HepG2 (cell line): ENCODE measurements around the gene KISS1. TPM values are rescaled to one million over a fixed set of nuclear protein-coding genes. Genes with fewer than 3 reads are reported as not detected.

ENCODE experiments used
- ATAC-seq: fragments of 200-7000 bp; cut with Tn5 transposase; 3 replicates; pipeline ENCODE4 v1.9.1; 2020; ENCODE audit warnings: mild to moderate bottlenecking, moderate library complexity
- BruUV-seq: library from RNA; stranded (reverse); fragments of 400-500 nt; replicated peaks from 2 replicates; lab custom pipeline; 2021; lab: Mats Ljungman, UMichigan
- CTCF ChIA-PET: fragments of 300-600 bp; formaldehyde crosslinking; extraction: SDS; loops from one replicate; lab custom pipeline; 2021; ENCODE audit warnings: low total read pairs, inconsistent platforms, low intra/inter-chr PET ratio; lab: Yijun Ruan, JAX
- POLR2A ChIA-PET: fragments of 350-600 bp; sonication (Branson Sonifier 250); formaldehyde crosslinking; loops from one replicate; lab custom pipeline; 2020; ENCODE audit warnings: antibody characterized with exemption, inconsistent platforms; lab: Yijun Ruan, JAX
- DNase-seq: peaks from one replicate; pipeline ENCODE4 v3.0.0-alpha.2; 2015; ENCODE audit warnings: low spot score
- FAIRE-seq: peaks from 3 replicates; lab custom pipeline; 2011; peaks lifted over from hg19 to GRCh38; lab: Jason Lieb, UNC
- H2AFZ ChIP-seq: one replicate; pipeline ENCODE4 v1.6.1; 2011; ENCODE audit warnings: low read length, inconsistent platforms
- H3K27ac ChIP-seq: fragments of 300-600 bp; 3 replicates; pipeline ENCODE4 v1.8.0; 2011; ENCODE audit warnings: mixed run types, mild to moderate bottlenecking, mixed read lengths, low read length, inconsistent platforms; ENCODE audit not compliant: insufficient read depth; ENCODE audit errors: extremely low read length
- H3K27me3 ChIP-seq, 2 experiments: fragments of 200-600 bp in 1 of 2; 2 replicates in 1 of 2; 3 replicates in 1 of 2; pipeline versions ENCODE4 v1.6.0 to v1.8.0; 2011; ENCODE audit warnings: low read length in 2 of 2, mild to moderate bottlenecking in 2 of 2, moderate library complexity in 2 of 2, inconsistent platforms in 1 of 2; ENCODE audit not compliant: insufficient read depth in 2 of 2, control insufficient read depth in 1 of 2
- H3K36me3 ChIP-seq, 2 experiments: fragments of 200-600 bp in 1 of 2; replicated peaks in 1 of 2; 2 replicates in 1 of 2; 3 replicates in 1 of 2; pipeline versions ENCODE4 v1.5.1 to v1.8.0; 2011; ENCODE audit warnings: low read length in 2 of 2, inconsistent platforms in 1 of 2; ENCODE audit not compliant: insufficient read depth in 2 of 2, control insufficient read depth in 1 of 2
- H3K4me1 ChIP-seq: 2 replicates; pipeline ENCODE4 v1.5.1; 2012; ENCODE audit warnings: low read length, inconsistent platforms; ENCODE audit not compliant: insufficient read depth
- H3K4me2 ChIP-seq: 2 replicates; pipeline ENCODE4 v1.6.0; 2011; ENCODE audit warnings: low read depth, low read length, inconsistent platforms
- H3K4me3 ChIP-seq, 3 experiments: fragments of 200-600 bp in 1 of 3; sonication (generic), shearing (Covaris generic) in 1 of 3; replicated peaks in 1 of 3; 2 replicates each; pipeline ENCODE4 v1.5.1; 2011 to 2016; ENCODE audit warnings: low read length in 3 of 3, inconsistent platforms in 2 of 3, low read depth in 2 of 3, mild to moderate bottlenecking in 2 of 3, control low read depth in 1 of 3, mixed read lengths in 1 of 3; ENCODE audit not compliant: insufficient read depth in 1 of 3
- H3K79me2 ChIP-seq: one replicate; pipeline ENCODE4 v1.6.1; 2011; ENCODE audit warnings: low read length, inconsistent platforms; ENCODE audit not compliant: insufficient read depth
- H3K9ac ChIP-seq: 2 replicates; pipeline ENCODE4 v1.6.0; 2011; ENCODE audit warnings: mild to moderate bottlenecking, low read depth, low read length, inconsistent platforms; ENCODE audit not compliant: insufficient read depth
- H3K9me3 ChIP-seq: 2 replicates; pipeline ENCODE4 v1.5.1; 2012; ENCODE audit warnings: mild to moderate bottlenecking, low read length
- H4K20me1 ChIP-seq: 2 replicates; pipeline ENCODE4 v1.6.0; 2011; ENCODE audit warnings: inconsistent platforms, mild to moderate bottlenecking, low read length, moderate library complexity; ENCODE audit not compliant: insufficient read depth
- CBX1 ChIP-seq: IDR thresholded peaks from one replicate; pipeline ENCODE4 v1.6.1; 2016; ENCODE audit warnings: antibody characterized with exemption, low read depth
- FOXK1 ChIP-seq: sonication (generic); formaldehyde crosslinking; IDR thresholded peaks from 2 replicates; pipeline ENCODE4 v1.4.0; 2020; ENCODE audit warnings: low read depth, missing genetic modification reagents, borderline replicate concordance
- KAT2B ChIP-seq: fragments of 150-350 bp; IDR thresholded peaks from 2 replicates; pipeline ENCODE4 v1.6.1; 2014; ENCODE audit warnings: low read depth, low read length, borderline replicate concordance
- KAT8 ChIP-seq: IDR thresholded peaks from 2 replicates; pipeline ENCODE4 v1.6.1; 2016; ENCODE audit warnings: missing genetic modification reagents, missing compliant biosample characterization
- SCMH1 ChIP-seq: sonication (generic); formaldehyde crosslinking; IDR thresholded peaks from 2 replicates; pipeline ENCODE4 v1.9.0; 2021; ENCODE audit warnings: missing genetic modification reagents, mild to moderate bottlenecking, borderline replicate concordance
- STAT5B ChIP-seq: sonication (generic); formaldehyde crosslinking; IDR thresholded peaks from 2 replicates; pipeline ENCODE4 v1.4.0; 2020; ENCODE audit warnings: missing genetic modification reagents
- TBX2 ChIP-seq: sonication (generic); formaldehyde crosslinking; IDR thresholded peaks from 2 replicates; pipeline ENCODE4 v1.5.0; 2020; ENCODE audit warnings: missing genetic modification reagents, mild to moderate bottlenecking, borderline replicate concordance
- TERF1 ChIP-seq: sonication (generic); formaldehyde crosslinking; IDR thresholded peaks from 2 replicates; pipeline ENCODE4 v1.8.0; 2022; ENCODE audit warnings: mild to moderate bottlenecking, missing genetic modification reagents, moderate library complexity
- YY1 ChIP-seq: IDR thresholded peaks from 2 replicates; pipeline ENCODE4 v1.6.1; 2011; ENCODE audit warnings: low read length, low read depth, moderate library complexity, mild to moderate bottlenecking; ENCODE audit not compliant: insufficient read depth, insufficient replicate concordance
- WGBS: methylation state at CpG from one replicate; pipeline ENCODE4 v1.1.6; 2017; ENCODE audit warnings: low lambda C conversion rate; 5-methylcytosine and 5-hydroxymethylcytosine counted together
- in situ Hi-C: cut with HindIII; loops from 2 replicates; pipeline ENCODE4 v1.10.0; 2017; ENCODE audit warnings: low pct_unique_long_range_greater_than_20kb; ENCODE audit not compliant: extremely low pct_ligation_motif_present
- intact Hi-C: fragments of 100-400 bp; cut with micrococcal nuclease; formaldehyde crosslinking; loops from one replicate; pipeline ENCODE4 v1.10.0; 2022; ENCODE audit not compliant: unreplicated experiment
- polyA plus RNA-seq, 8 experiments: library from polyadenylated mRNA; depleted of rRNA in 3 of 8; stranded (reverse) in 7 of 8; unstranded in 1 of 8; fragments of >200 nt; fragmentation: Illumina TruSeq in 4 of 8; extraction: Trizol in 4 of 8; gene quantifications; 2 replicates each; pipeline versions ENCODE4 v1.2.1 to v1.2.3, GENCODE V29; 2011 to 2016; ENCODE audit warnings: low read depth in 4 of 8, missing spikeins in 1 of 8, mixed read lengths in 1 of 8; ENCODE audit not compliant: insufficient read depth in 1 of 8
- total RNA-seq, 5 experiments: library from RNA; depleted of rRNA; stranded (reverse); fragments of >200 nt; fragmentation: Illumina TruSeq; extraction: Trizol; gene quantifications; 2 replicates each; pipeline ENCODE4 v1.2.3, GENCODE V29; 2016; ENCODE audit warnings: low read depth in 1 of 5
- TF ChIP-seq, protein P1 (sequence below): sonication (generic); formaldehyde crosslinking; IDR thresholded peaks from 2 replicates; pipeline ENCODE4 v1.4.0; 2020; ENCODE audit warnings: missing genetic modification reagents, borderline replicate concordance
- TF ChIP-seq, protein P2 (sequence below): IDR thresholded peaks from 2 replicates; pipeline ENCODE4 v1.6.1; 2012; ENCODE audit warnings: low read depth, low read length, improper control_type of control experiment
- TF ChIP-seq, protein P3 (sequence below): sonication (generic); formaldehyde crosslinking; IDR thresholded peaks from 2 replicates; pipeline ENCODE4 v1.4.0; 2020; ENCODE audit warnings: mild to moderate bottlenecking, missing genetic modification reagents, borderline replicate concordance

Gene KISS1
- total and polyA plus RNA-seq, 2 of the 13 experiments (the other 11 are each of a cell fraction or from before 2014, with no cell fraction given), result 0.24 to 0.80 TPM

DNA sequence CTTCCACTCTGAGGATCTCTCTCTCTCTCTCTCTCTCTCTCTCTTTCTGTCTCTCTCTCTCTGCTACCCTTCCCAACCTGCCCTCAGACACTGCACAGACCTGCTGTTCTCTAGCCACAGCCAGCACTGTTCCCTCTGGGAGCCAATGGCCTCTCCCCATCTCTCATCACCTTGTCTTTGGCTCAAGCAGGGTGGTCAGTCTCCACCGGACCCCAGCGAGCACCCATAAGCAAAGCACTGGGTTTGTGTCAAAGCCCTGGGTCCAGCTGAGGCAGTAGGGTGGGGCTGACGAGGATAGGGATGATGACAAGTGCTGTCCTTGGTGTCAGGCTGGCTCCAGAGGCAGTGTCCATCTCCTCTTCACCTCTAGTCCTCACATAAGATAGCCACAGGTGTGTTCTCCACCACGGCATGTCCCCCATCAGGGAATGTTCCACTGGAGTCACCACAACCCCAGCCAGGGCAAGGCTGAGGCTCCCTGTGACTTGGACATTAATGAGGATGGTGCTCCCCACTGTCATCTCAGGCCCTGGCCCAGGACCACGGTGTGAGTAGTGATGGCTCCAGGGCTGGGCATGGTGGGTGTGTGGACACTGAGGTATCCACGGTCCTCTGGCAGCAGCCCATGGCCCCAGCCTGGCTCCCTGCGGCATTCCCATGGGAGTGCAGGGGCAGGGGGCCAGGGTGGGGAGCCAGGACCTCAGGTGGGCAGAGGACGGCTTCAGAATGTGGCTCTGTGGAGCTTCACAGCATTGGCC, 25.9 kb upstream of the KISS1 start (continued):
- TF ChIP-seq TBX2 (CRISPR knock-in tag) (no peak), KAT2B (no peak)
- TF ChIP-seq, all 625 proteins: peak for 0

GRCh38 chr1:204221271-204221670, 25.0 kb upstream of the KISS1 start:
- WGBS, result 83% methylated on average over 9 of the region's 11 CpGs
- ATAC-seq (no peak), FAIRE-seq (no peak), DNase-seq (no peak)
- Histone ChIP-seq H3K79me2 (no peaks in the 10 kb centered on the region), H3K4me3 (no peak overlapping the region), H3K27ac (no peak overlapping the region), H3K9me3 (no peaks in the 10 kb centered on the region), H4K20me1 (no peaks in the 10 kb centered on the region), H3K36me3 (peaks cover 3 to 16% of the 10 kb centered on the region in 2 experiments; a peak in 3 of 5 replicates), H2AFZ (no peak overlapping the region), H3K4me2 (no peak overlapping the region), H3K9ac (no peak overlapping the region), H3K4me1 (peaks cover 7% of the 10 kb centered on the region), H3K27me3 (no peaks in the 10 kb centered on the region)
- intact Hi-C loops, result no loop called here
- in situ Hi-C loops, result no loop called here
- TSS peak; percentile 46 for BruUV-seq
- CTCF ChIA-PET, result interaction anchor here (0.6 kb wide), 1 partner anchor 10 kb away, joined by 3 read pairs; no protein-coding TSS in a partner anchor
- TF ChIP-seq SCMH1 (CRISPR knock-in tag) (no peak), YY1 (no peak), TERF1 (CRISPR knock-in tag) (no peak), STAT5B (no peak), CBX1 (no peak), KAT8 (CRISPR knock-in tag) (no peak), FOXK1 (CRISPR knock-in tag) (no peak)
- TF ChIP-seq, protein P1, sequence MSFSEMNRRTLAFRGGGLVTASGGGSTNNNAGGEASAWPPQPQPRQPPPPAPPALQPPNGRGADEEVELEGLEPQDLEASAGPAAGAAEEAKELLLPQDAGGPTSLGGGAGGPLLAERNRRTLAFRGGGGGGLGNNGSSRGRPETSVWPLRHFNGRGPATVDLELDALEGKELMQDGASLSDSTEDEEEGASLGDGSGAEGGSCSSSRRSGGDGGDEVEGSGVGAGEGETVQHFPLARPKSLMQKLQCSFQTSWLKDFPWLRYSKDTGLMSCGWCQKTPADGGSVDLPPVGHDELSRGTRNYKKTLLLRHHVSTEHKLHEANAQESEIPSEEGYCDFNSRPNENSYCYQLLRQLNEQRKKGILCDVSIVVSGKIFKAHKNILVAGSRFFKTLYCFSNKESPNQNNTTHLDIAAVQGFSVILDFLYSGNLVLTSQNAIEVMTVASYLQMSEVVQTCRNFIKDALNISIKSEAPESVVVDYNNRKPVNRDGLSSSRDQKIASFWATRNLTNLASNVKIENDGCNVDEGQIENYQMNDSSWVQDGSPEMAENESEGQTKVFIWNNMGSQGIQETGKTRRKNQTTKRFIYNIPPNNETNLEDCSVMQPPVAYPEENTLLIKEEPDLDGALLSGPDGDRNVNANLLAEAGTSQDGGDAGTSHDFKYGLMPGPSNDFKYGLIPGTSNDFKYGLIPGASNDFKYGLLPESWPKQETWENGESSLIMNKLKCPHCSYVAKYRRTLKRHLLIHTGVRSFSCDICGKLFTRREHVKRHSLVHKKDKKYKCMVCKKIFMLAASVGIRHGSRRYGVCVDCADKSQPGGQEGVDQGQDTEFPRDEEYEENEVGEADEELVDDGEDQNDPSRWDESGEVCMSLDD (CRISPR knock-in tag), result no peak
- TF ChIP-seq, protein P2, sequence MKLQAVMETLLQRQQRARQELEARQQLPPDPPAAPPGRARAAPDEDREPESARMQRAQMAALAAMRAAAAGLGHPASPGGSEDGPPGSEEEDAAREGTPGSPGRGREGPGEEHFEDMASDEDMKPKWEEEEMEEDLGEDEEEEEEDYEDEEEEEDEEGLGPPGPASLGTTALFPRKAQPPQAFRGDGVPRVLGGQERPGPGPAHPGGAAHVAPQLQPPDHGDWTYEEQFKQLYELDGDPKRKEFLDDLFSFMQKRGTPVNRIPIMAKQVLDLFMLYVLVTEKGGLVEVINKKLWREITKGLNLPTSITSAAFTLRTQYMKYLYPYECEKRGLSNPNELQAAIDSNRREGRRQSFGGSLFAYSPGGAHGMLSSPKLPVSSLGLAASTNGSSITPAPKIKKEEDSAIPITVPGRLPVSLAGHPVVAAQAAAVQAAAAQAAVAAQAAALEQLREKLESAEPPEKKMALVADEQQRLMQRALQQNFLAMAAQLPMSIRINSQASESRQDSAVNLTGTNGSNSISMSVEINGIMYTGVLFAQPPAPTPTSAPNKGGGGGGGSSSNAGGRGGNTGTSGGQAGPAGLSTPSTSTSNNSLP, result no peak
- TF ChIP-seq, protein P3, sequence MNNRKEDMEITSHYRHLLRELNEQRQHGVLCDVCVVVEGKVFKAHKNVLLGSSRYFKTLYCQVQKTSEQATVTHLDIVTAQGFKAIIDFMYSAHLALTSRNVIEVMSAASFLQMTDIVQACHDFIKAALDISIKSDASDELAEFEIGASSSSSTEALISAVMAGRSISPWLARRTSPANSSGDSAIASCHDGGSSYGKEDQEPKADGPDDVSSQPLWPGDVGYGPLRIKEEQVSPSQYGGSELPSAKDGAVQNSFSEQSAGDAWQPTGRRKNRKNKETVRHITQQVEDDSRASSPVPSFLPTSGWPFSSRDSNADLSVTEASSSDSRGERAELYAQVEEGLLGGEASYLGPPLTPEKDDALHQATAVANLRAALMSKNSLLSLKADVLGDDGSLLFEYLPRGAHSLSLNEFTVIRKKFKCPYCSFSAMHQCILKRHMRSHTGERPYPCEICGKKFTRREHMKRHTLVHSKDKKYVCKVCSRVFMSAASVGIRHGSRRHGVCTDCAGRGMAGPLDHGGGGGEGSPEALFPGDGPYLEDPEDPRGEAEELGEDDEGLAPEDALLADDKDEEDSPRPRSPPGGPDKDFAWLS (CRISPR knock-in tag), result no peak
- POLR2A ChIA-PET, result no interaction called here
